Stimulated activated CD4-positive, alpha-beta T cell treated with anti-CD3 and anti-CD28 coated beads, TNF-alpha, amount 100 ng/mL, for 4 hours (primary cell): ENCODE measurements around the gene KCNQ1.

Experiments used
- DNase-seq, 3 experiments: peaks; one replicate each; pipeline ENCODE4 v3.0.0-alpha.2; 2020; ENCODE audit warnings: low read depth in 3 of 3

The KCNQ1 gene

GRCh38 chr11:2836315-2837095, 391.7 kb downstream of the KCNQ1 start:
- no peak for DNase-seq

DNA sequence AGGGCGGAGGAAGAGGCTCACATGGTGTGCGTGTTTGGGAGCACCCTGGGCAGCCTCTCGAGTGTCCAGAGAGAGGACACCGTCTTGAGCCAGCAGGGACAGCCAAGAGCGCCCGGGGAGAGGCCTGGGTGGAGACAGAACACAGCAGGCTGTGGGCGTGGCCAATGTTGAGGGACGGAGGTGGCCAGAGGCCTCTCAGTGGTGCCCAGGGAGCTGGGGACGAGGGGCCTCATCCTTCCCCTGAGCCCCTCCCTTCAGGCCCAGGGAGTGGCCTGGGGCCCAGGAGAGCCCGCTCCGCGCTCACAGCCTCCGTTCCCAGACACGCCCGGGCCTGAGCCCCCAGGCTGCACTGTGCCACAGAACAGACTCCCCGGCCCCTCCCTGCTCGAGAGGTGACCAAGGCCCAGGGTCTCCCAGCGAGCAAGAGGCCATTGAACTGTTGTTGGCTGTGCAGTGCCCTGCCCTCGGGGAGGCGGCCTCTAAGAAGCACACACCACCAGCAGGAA, 392.3 kb downstream of the KCNQ1 start:
- DNase-seq: no peak

DNA sequence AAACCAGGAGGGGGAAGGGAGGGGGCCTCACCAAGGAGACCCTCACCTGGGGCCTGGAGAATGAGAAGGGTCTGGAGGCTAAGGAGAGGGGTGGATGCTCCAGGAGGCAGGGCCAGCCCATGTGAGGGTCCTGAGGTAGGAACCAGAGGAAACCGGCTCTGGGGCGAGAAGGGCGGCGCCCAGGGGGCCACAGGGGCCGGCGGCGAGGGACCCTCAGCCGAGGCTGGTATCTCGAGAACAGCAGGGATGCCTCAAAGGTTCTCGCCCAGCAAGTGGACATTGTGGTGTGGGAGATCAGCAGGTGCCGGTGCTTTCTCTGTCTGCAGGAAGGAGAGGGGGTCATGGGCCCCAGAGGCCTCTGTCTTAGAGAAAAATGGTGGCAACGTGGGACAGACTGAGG, 392.8 kb downstream of the KCNQ1 start:
- no peak for DNase-seq

GRCh38 chr11:2838091-2838490, 393.3 kb downstream of the KCNQ1 start:
- DNase-seq: no peak

GRCh38 chr11:2838676-2839294, 394.0 kb downstream of the KCNQ1 start:
- no peak for DNase-seq

GRCh38 chr11:2839395-2839943, 394.7 kb downstream of the KCNQ1 start:
- DNase-seq: no peak

DNA sequence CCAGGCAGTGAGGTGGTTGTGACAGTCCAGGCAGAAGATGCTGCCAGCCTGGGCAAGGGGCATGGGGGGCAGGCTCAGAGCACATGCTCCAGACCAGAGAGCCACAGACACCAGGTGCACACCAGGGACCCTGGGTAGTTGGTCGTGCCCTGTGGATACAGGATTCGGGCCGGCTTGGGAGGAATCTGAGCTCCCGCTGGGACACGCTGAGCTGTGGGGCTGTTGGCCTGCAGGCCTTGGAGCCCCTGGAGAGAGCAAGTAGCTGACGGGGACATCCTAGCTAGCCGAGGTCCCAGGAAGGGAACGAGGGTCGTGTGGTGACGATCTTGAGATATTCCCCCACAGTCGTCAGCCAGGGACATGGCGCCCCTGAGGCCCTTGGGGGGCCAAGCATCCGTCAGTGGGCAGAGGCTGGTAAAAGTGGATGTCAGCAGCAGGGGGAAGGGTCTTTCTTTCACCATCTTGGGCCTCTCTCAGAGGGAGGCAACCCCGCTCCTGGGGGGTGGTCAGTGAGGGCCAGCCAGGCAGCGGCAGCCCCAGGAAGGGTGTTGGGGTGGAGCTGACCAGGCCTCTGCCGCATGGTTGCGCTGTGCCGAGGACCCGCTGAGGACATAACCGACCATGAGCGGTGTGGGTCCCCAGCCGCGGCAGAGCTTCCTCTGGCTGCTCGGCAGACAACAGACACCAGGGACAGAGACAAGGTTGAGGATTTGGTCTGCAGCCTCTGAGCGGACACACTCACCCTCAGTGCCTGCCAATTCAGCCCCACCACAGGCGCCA, 396.8 kb downstream of the KCNQ1 start:
- DNase-seq: no peak

DNA sequence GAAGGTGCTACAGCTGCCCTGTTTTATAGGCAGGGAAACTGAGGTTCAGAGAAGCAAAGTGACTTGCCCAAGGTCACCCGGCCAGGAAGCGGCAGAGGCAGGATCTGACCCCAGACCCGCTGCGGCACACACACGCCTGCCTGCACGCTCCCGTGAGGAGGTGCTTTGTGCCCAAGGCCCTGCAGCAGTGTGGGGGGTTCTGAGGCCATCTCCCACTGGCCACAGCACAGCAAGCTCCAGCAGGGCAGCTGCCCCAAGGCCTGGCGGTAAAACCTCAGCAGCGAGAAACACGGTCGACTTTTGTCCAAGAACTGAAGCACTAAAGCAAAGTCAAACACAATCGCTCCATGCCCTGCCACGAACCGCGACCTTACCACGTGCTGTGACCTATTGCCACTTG, 398.1 kb downstream of the KCNQ1 start:
- no peak for DNase-seq

DNA sequence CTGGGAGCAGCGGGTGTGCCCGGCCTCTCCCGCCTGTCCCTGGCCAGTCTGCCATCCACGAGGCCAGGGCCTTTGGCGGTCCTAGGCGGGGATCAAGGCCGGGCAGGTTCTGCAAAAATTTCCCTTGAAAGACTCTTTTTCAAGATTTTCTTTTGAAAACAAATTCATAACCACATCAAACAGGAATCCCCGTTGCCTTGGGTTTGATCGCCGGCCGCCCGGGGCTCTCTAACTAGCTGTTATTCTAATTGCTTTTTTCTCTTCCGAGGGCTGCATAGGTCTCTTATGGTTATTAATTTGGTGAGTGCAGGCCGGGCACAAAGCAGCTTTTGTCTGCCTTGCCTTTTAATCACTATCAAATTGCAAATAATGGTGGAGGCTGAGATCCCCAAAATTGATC, 398.7 kb downstream of the KCNQ1 start:
- no peak for DNase-seq

GRCh38 chr11:2844116-2844842, 399.5 kb downstream of the KCNQ1 start:
- no peak for DNase-seq

DNA sequence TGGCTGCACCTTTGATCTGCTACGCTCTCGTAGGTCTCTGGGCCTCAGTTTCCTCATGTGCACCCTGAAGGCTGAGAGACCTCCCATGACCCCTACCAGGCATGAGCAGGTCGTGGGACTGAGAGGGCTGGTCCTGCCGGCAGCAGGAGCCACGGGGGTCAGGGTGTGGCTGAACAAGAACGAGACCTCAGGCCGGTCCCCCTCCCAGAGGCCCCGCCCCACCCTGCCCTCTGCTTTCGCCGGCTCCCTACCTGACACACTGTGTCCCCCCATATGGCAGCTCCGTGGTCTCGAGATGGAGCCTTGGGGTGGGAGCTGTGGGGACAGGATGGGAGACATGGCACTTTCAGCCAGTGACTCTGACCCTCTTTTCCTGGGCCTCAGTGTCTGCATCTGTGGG, 400.2 kb downstream of the KCNQ1 start:
- no peak for DNase-seq

DNA sequence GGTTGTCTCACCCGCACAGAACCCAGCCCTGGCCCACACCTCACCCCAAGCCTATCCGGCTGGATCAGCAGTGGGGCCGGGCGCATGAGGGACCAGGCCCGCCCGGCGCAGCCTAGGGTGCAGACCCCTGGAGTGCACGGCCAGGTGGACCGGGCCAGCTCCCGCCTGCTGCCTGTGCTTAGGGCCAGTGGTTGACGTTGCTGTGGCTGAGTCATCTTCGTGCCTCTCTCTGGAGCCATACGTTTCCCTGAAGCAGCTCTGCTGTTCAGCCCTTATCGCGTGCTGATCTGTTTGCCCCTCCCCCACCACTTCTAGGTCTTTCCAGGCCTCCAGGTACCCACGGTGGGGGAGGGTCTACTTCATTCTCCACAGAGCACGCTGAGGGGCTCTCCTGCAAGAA, 401.2 kb downstream of the KCNQ1 start:
- no peak for DNase-seq

GRCh38 chr11:2846470-2846869, 401.7 kb downstream of the KCNQ1 start:
- DNase-seq: no peak

GRCh38 chr11:2847561-2847960, 402.8 kb downstream of the KCNQ1 start:
- no peak for DNase-seq

DNA sequence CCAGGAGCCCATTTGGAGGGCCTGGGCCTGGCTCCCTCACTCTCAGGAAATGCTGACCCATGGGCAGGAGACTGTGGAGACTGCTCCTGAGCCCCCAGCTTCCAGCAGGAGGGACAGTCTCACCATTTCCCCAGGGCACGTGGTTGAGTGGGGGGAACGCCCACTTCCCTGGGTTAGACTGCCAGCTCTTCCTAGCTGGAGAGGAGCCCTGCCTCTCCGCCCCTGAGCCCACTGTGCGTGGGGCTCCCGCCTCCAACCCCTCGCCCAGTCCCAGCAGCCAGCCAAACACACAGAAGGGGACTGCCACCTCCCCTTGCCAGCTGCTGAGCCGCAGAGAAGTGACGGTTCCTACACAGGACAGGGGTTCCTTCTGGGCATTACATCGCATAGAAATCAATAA, 403.7 kb downstream of the KCNQ1 start:
- no peak for DNase-seq

GRCh38 chr11:2849994-2850770, 405.4 kb downstream of the KCNQ1 start:
- DNase-seq: no peak

GRCh38 chr11:2853401-2853800, 408.6 kb downstream of the KCNQ1 start:
- no peak for DNase-seq

GRCh38 chr11:2853997-2854560, 409.3 kb downstream of the KCNQ1 start:
- no peak for DNase-seq

DNA sequence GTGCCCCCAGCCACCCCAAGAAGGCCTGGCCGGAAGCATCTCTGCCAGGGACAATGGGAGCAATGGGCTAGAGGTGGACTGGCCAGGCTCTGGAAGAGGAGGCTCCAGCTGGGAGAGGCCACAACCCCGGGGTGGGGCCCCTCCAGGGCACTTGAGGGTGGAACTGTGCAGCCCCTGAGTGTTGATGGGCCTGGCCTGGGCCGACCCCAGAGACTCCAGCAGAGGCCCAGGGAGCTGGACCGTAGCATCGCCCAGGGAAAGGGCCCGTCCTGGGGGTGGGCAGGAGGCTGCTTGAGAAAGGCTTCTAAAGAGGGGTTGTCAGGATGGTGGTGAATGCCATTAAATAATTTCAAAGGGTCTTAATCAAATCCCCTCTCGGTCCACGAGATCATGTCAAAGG, 410.4 kb downstream of the KCNQ1 start:
- no peak for DNase-seq

GRCh38 chr11:2857276-2857675, 412.5 kb downstream of the KCNQ1 start:
- no peak for DNase-seq

- no peak for DNase-seq
These were observed 413.1 kb downstream of the KCNQ1 start for GRCh38 chr11:2857918-2858317.
